Small intestine (tissue), 7 donors: ENCODE measurements around the gene DCDC2. TPM values are rescaled to one million over a fixed set of nuclear protein-coding genes. Genes with fewer than 3 reads are reported as not detected.

Experiments
- DNase-seq, 2 donors: peaks; one replicate each; pipeline versions ENCODE4 v3.0.0 to v3.0.0-alpha.2; 2013
- FAIRE-seq: peaks from 2 replicates; lab custom pipeline; 2012; peaks lifted over from hg19 to GRCh38; lab: Jason Lieb, UNC
- H3K27ac ChIP-seq, 3 donors: one replicate each; pipeline ENCODE4 v1.5.1; 2013; ENCODE audit warnings: low read length in 2 of 3, mild to moderate bottlenecking in 2 of 3, control low read depth in 1 of 3, inconsistent platforms in 1 of 3, low read depth in 1 of 3, moderate library complexity in 1 of 3
- H3K27me3 ChIP-seq, 3 donors: one replicate each; pipeline ENCODE4 v1.6.1; 2013; ENCODE audit warnings: low read length in 3 of 3, inconsistent platforms in 1 of 3; ENCODE audit not compliant: control insufficient read depth in 3 of 3, insufficient read depth in 3 of 3
- H3K36me3 ChIP-seq, 3 donors: one replicate each; pipeline ENCODE4 v1.6.1; 2013; ENCODE audit warnings: low read length in 3 of 3, inconsistent platforms in 1 of 3, low read depth in 1 of 3, mild to moderate bottlenecking in 1 of 3, moderate library complexity in 1 of 3; ENCODE audit not compliant: control insufficient read depth in 3 of 3, insufficient read depth in 2 of 3
- H3K4me1 ChIP-seq, 3 donors: one replicate each; pipeline ENCODE4 v1.6.1; 2013; ENCODE audit warnings: low read length in 2 of 3, inconsistent platforms in 1 of 3, low read depth in 1 of 3, mild to moderate bottlenecking in 1 of 3, moderate library complexity in 1 of 3; ENCODE audit not compliant: control insufficient read depth in 3 of 3, insufficient read depth in 2 of 3
- H3K4me3 ChIP-seq, 3 donors: one replicate each; pipeline ENCODE4 v1.5.1; 2013; ENCODE audit warnings: low read length in 3 of 3, control low read depth in 1 of 3, inconsistent platforms in 1 of 3, low read depth in 1 of 3, mild to moderate bottlenecking in 1 of 3, moderate library complexity in 1 of 3
- H3K9me3 ChIP-seq, 2 donors: one replicate each; pipeline ENCODE4 v1.6.1; 2013; ENCODE audit warnings: low read depth in 1 of 2, low read length in 1 of 2; ENCODE audit not compliant: control insufficient read depth in 2 of 2, insufficient read depth in 1 of 2
- WGBS, 3 donors: extraction: QIAGEN DNeasy Blood & Tissue Kit; methylation state at CpG; one replicate each; pipeline ENCODE4 v1.1.7; 2013; 5-methylcytosine and 5-hydroxymethylcytosine counted together
- polyA plus RNA-seq, 4 donors: library from polyadenylated mRNA; stranded (reverse) in 3 of 4; unstranded in 1 of 4; fragments of 200-250 nt in 3 of 4; fragments of 120-200 nt in 1 of 4; gene quantifications; one replicate each; pipeline versions ENCODE4 v1.2.1 to v1.2.3, GENCODE V29; 2013
- donor health status: healthy with polysubstance abuse.
- donor health status: control.
- donor health status: control.
- donor health status: Bipolar disorder and iron deficiency.
- donor health status: healthy.

DCDC2 gene
- polyA plus RNA-seq, 4 donors = 0.49 to 6.9 TPM; not detected in 2

GRCh38 chr6:24126586-24127192, 231.2 kb downstream of the DCDC2 start:
- Histone ChIP-seq H3K27ac (no peak overlapping the region), H3K4me1 (no peaks in the 10 kb centered on the region), H3K4me3 (peak overlapping the region in 1 of 3 donors; percentile 20), H3K36me3 (no peaks in the 10 kb centered on the region), H3K9me3 (no peaks in the 10 kb centered on the region), H3K27me3 (peaks cover 0 to 4% (median 3%) of the 10 kb centered on the region in 3 donors)
- DNase-seq (peak; percentile 19 to 82), FAIRE-seq (no peak)
- WGBS, 3 donors = 2 to 6% (median 6%) methylated on average over 6 of the region's 6 CpGs

- no peaks in the 10 kb centered on the region for H3K36me3 ChIP-seq
- 4 to 13% (median 11%) methylated on average over 36 to 37 of the region's 37 CpGs for WGBS, 3 donors
- peak within 1 kb of the TSS in 1 of 3 donors; percentile 20 for H3K4me3 ChIP-seq
- DNase-seq (peak in 1 of 2 donors; percentile 41), FAIRE-seq (no peak)
- no peaks in the 10 kb centered on the region for H3K9me3 ChIP-seq
- peaks cover 0 to 4% (median 3%) of the 10 kb centered on the region in 3 donors for H3K27me3 ChIP-seq
- H3K27ac ChIP-seq = no peak within 1 kb of the TSS
- H3K4me1 ChIP-seq = no peaks in the 10 kb centered on the region
Measured at GRCh38 chr6:24125980-24126379, 231.9 kb downstream of the DCDC2 start, which contains the start of gene NRSN1. Gene NRSN1, plus strand, starts transcription at chr6:24126215. Its CDS starts 8,113 bp downstream, at chr6:24134328.

- FAIRE-seq = no peak
- Histone ChIP-seq H3K4me1 (no peaks in the 10 kb centered on the region), H3K27ac (no peak overlapping the region), H3K36me3 (no peaks in the 10 kb centered on the region), H3K9me3 (no peaks in the 10 kb centered on the region), H3K27me3 (peaks cover 0 to 4% (median 3%) of the 10 kb centered on the region in 3 donors), H3K4me3 (no peak overlapping the region)
- WGBS, 3 donors = 66 to 76% (median 73%) methylated on average over 7 of the region's 7 CpGs
- no peak for DNase-seq
Measured at GRCh38 chr6:24122139-24122538, 235.7 kb downstream of the DCDC2 start.

Other genes with a start within 250 kb of the DCDC2 start
- 1 to 10 TPM in 1 of 4 donors, under 1 TPM in 1, not detected in 2; 0.53 to 2.4 TPM for gene NRSN1, start 231.8 kb downstream of the DCDC2 start, polyA plus RNA-seq
- gene MRS2, start 44.9 kb upstream of the DCDC2 start, polyA plus RNA-seq = 10 to 100 TPM in 3 of 4 donors, 1 to 10 TPM in 1; 7.0 to 24.4 (median 15.3) TPM
- 1 to 10 TPM in 1 of 4 donors, under 1 TPM in 1, not detected in 2; 0.28 to 1.4 TPM for gene GPLD1, start 131.5 kb upstream of the DCDC2 start, polyA plus RNA-seq
- gene ALDH5A1, start 136.9 kb upstream of the DCDC2 start, polyA plus RNA-seq = 10 to 100 TPM in 1 of 4 donors, 1 to 10 TPM in 3; 1.3 to 30.4 (median 4.3) TPM